H1 (cell line): ENCODE measurements around the gene ZMYM2. TPM values are rescaled to one million over a fixed set of nuclear protein-coding genes. Genes with fewer than 3 reads are reported as not detected.

Source experiments
- ASH2L ChIP-seq: fragments of 200-600, 300-600 bp; sonication (generic); IDR thresholded peaks from one replicate; pipeline ENCODE4 v1.7.1; 2017; ENCODE audit warnings: low read length
- CBX5 ChIP-seq: fragments of 300-800, 300-1000 bp; sonication (generic); IDR thresholded peaks from 2 replicates; pipeline ENCODE4 v1.7.1; 2016; ENCODE audit warnings: antibody characterized with exemption, low read length, low read depth
- CTBP2 ChIP-seq: IDR thresholded peaks from 2 replicates; pipeline ENCODE4 v1.7.0; 2011; ENCODE audit warnings: borderline replicate concordance, mild to moderate bottlenecking, moderate library complexity, mixed read lengths, low read length; ENCODE audit not compliant: insufficient read depth, insufficient read length
- SIRT6 ChIP-seq: IDR thresholded peaks from one replicate; pipeline ENCODE4 v1.7.1; 2012; ENCODE audit warnings: low read length, inconsistent platforms
- polyA plus RNA-seq, 7 experiments: library from polyadenylated mRNA; depleted of rRNA in 3 of 7; stranded (reverse) in 5 of 7; unstranded in 2 of 7; fragments of >200 nt in 5 of 7; fragments of 200-250 nt in 2 of 7; gene quantifications; 1 replicate in 5 of 7; 2 replicates in 1 of 7; 4 replicates in 1 of 7; pipeline versions ENCODE4 v1.2.1 to v1.2.3, GENCODE V29; 2011 to 2013; ENCODE audit warnings: missing spikeins in 2 of 7, mixed read lengths in 2 of 7
- total RNA-seq: library from RNA; stranded (reverse); fragmentation: NEBNext Ultra II Directional; extraction: Animal tissue kit (Norgen Biotek cat#: 25700); gene quantifications from 2 replicates; pipeline ENCODE4 v1.2.1, GENCODE V29; 2021
- TF ChIP-seq, protein P1 (sequence below): IDR thresholded peaks from 2 replicates; pipeline ENCODE4 v1.6.1; 2011; ENCODE audit warnings: low read length, improper control_type of control experiment

Gene ZMYM2
- total and polyA plus RNA-seq, 2 of the 8 experiments (the other 6 are each of a cell fraction or from before 2014, with no cell fraction given): 41.2 to 159 TPM

DNA sequence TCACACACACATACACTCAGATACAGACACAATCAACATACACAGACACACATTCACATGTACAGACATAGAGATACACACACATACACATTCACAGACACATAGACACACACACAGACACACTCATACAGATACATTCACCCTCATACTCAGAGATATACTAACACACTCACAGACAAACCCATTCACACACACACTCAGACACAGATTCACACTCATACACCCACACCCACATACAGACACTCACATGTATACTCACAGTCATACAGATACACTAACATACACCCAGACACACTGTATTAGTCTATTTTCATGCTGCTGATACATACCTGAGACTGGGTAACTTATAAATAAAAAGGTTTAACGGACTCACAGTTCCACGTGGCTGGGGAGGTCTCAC is 171.5 kb downstream of the ZMYM2 start (continued):
- TF ChIP-seq SIRT6: no peak
- no peak for TF ChIP-seq CBX5
- no peak for TF ChIP-seq ASH2L
- TF ChIP-seq, protein P1, sequence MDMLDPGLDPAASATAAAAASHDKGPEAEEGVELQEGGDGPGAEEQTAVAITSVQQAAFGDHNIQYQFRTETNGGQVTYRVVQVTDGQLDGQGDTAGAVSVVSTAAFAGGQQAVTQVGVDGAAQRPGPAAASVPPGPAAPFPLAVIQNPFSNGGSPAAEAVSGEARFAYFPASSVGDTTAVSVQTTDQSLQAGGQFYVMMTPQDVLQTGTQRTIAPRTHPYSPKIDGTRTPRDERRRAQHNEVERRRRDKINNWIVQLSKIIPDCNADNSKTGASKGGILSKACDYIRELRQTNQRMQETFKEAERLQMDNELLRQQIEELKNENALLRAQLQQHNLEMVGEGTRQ: no peak
- TF ChIP-seq CTBP2: no peak
